Subcutaneous preadipocyte (primary cell): ENCODE measurements around the gene UBE2A. TPM values are rescaled to one million over a fixed set of nuclear protein-coding genes. Genes with fewer than 3 reads are reported as not detected.

Experiments used
- total RNA-seq: library from RNA; depleted of rRNA; stranded (reverse); fragments of >200 nt; gene quantifications from 2 replicates; pipeline ENCODE4 v1.2.3, GENCODE V29; 2012

UBE2A gene
- total RNA-seq: 21.3 and 30.9 TPM in 2 replicates

GRCh38 chrX:119574394-119575266 lies at the start of gene UBE2A:
UBE2A (plus strand) TSS chrX:119574563; CDS start chrX:119574712, 149 bp downstream.

GRCh38 chrX:119565107-119565663 lies 9.2 kb upstream of the UBE2A start, which contains the start of gene STEEP1:
STEEP1 (minus strand) TSS chrX:119565409; CDS start chrX:119565355, 54 bp downstream.

GRCh38 chrX:119606280-119607017 lies 32.1 kb downstream of the UBE2A start, which contains the start of gene NKRF:
NKRF (minus strand) TSS chrX:119606424.

Other genes starting within 250 kb of the UBE2A start
- 25.0 and 27.2 TPM in 2 replicates for gene SLC25A43, start 175.2 kb upstream of the UBE2A start, total RNA-seq
- 219 and 237 TPM in 2 replicates for gene SLC25A5, start 106.1 kb upstream of the UBE2A start, total RNA-seq
- 15.4 and 22.1 TPM in 2 replicates for gene STEEP1, start 9.2 kb upstream of the UBE2A start, total RNA-seq
- gene NKRF, start 31.9 kb downstream of the UBE2A start, total RNA-seq: 5.5 and 8.8 TPM in 2 replicates
- gene SEPTIN6, start 118.6 kb downstream of the UBE2A start, total RNA-seq: 2.9 and 7.0 TPM in 2 replicates
- not detected in 2 replicates for gene SOWAHD, start 184.0 kb downstream of the UBE2A start, total RNA-seq
- 811 and 2,244 TPM in 2 replicates for gene RPL39, start 217.1 kb downstream of the UBE2A start, total RNA-seq